Right ventricle myocardium inferior (tissue), 1 donor: ENCODE results near the gene PIF1. TPM values are rescaled to one million over a fixed set of nuclear protein-coding genes. Genes with fewer than 3 reads are reported as not detected.
"Not testable (repeated sequence)": the region's sequence is repeated elsewhere in the genome, so short reads cannot be mapped to it uniquely, and the experiment has no call there.

Experiments used
- ATAC-seq: fragments of 200-7000 bp; cut with Tn5 transposase; one replicate; pipeline ENCODE4 v1.9.1; 2020; ENCODE audit warnings: mild to moderate bottlenecking, moderate library complexity
- DNase-seq: peaks from one replicate; pipeline ENCODE4 v3.0.0; 2021; ENCODE audit errors: missing footprints
- intact Hi-C: fragments of 100-400 bp; cut with DNase I; formaldehyde crosslinking; loops from one replicate; pipeline ENCODE4 v1.11.0; 2022
- total RNA-seq: library from RNA; stranded (reverse); fragmentation: NEBNext Ultra II Directional; extraction: Animal tissue kit (Norgen Biotek cat#: 25700); gene quantifications from one replicate; pipeline ENCODE4 v1.2.1, GENCODE V29; 2021
- donor health status: DM: no; HTN: yes; CAD: no; lungs with severe emphysema.

PIF1 gene
- total RNA-seq, 1 donor from 2014 or later = 0.73 TPM

GRCh38 chr15:64824929-64825430 lies 467 bp downstream of the PIF1 start:
- DNase-seq = no peak
- ATAC-seq = no peak
- intact Hi-C loops = no loop called here

GRCh38 chr15:64816452-64816851 lies 9.0 kb downstream of the PIF1 start:
- no peak for DNase-seq
- intact Hi-C loops = no loop called here
- ATAC-seq = no peak

DNA sequence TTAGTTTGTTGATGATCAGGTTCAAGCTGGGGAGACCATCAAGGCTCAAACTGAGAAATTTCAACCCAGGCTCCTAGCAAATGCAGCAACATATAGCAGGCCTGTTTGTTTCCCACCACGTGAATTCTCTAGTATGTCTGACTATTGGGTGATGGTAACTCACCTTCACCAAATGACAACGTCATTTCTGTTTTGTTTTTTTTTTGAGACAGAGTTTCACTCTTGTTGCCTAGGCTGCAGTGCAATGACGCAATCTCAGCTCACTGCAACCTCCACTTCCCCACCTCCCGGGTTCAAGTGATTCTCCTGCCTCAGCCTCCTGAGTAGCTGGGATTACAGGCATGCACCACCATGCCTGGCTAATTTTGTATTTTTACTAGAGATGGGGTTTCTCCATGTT lies 10.5 kb downstream of the PIF1 start:
- ATAC-seq, intact Hi-C loops, DNase-seq: not testable (repeated sequence)

GRCh38 chr15:64814283-64814682 lies 11.2 kb downstream of the PIF1 start:
- DNase-seq, intact Hi-C loops, ATAC-seq: not testable (repeated sequence)

- intact Hi-C loops = no loop called here
- no peak for DNase-seq
- peak; percentile 49 for ATAC-seq
These were observed 12.4 kb downstream of the PIF1 start for GRCh38 chr15:64813075-64813474.

GRCh38 chr15:64810497-64811326 lies 14.7 kb downstream of the PIF1 start:
- DNase-seq (no peak), ATAC-seq (no peak)
- intact Hi-C loops = loop anchor here (2.0 kb wide), 3 partner anchors 70 to 124 kb away; no protein-coding TSS in a partner anchor

DNA sequence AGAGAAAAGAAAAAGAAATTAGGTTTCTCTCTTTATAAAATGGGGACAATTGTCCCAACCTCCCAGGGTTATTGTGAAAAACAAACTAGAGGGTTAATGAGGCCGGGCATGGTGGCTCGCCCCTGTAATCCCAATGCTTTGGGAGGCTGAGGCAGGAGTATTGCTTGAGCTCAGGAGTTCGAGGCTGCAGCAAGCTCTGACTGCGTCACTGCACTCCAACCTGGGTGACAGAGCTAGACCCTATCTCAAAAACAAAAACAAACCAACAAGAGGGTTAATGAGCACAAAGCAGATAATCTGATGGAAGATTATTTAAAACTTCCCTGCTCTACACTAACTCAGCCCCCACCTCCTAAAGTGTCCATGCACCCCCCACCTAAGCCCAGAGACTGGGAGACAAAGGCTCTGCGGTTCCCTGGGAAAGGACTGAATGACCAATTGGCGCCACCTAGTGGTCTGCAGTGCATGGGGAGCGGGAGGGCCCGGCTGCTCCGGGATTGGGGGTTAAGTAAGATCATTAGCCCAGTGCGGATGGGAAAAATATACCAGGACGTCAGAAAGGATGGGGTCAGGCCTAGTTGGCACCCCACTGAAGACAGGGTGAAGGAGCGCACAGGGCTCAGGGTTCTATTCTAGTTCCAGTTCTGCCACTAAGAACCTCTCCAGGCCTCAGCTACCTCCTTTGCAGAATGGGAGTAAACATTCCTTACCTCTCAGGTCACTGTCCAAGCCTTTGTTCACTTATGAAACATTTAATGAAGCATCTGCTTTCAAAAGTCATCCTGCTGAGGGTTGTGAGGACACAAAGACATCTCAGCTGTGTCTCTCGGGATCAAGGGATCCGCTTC lies 15.6 kb downstream of the PIF1 start:
- intact Hi-C loops = loop anchor here (2.0 to 5.0 kb wide), 4 partner anchors 38 to 123 kb away; no protein-coding TSS in a partner anchor
- ATAC-seq = peak; percentile 87
- DNase-seq = peak; percentile 88

DNA sequence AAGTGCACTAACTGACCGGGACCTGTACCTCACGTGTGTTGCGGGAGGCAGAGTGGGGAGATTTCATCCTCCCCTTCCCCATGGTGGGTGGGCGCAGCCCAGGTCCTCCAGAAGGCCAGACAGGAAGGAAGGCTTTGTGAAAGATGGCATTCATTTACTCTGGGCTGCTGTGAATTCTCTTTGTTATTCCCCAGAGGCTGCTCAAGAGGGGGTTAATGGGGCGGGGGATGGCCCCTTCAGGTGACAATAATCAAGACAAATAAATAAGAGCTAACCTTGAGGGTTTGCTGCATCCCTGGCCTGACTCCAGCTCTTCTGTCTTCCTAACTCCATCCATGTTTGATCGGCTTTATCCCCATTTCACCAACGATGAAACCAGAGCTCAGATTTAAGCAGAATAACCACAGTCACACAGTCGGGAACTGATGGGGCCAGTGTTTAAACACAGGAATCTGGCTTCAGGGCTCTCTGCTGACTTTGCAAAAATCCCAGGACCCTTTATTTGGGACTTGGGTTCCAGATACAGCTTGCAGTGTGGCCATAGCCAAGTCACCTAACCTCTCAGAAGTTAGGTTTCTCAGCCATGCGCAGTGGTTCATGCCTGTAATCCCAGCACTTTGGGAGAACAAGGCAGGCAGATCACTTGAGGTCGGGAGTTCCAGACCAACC lies 16.5 kb downstream of the PIF1 start:
- no peak for ATAC-seq
- no peak for DNase-seq
- intact Hi-C loops = loop anchor here (5.0 kb wide), 1 partner anchor 37 kb away; no protein-coding TSS in a partner anchor

- ATAC-seq (no peak), DNase-seq (no peak)
- intact Hi-C loops = loop anchor here (5.0 kb wide), 1 partner anchor 35 kb away; no protein-coding TSS in a partner anchor
These were observed 17.7 kb downstream of the PIF1 start for GRCh38 chr15:64807751-64808222.

- ATAC-seq = no peak
- no peak for DNase-seq
- intact Hi-C loops = loop anchor here (5.0 kb wide), 1 partner anchor 35 kb away; no protein-coding TSS in a partner anchor
These were observed 18.2 kb downstream of the PIF1 start for GRCh38 chr15:64807051-64807749.

DNA sequence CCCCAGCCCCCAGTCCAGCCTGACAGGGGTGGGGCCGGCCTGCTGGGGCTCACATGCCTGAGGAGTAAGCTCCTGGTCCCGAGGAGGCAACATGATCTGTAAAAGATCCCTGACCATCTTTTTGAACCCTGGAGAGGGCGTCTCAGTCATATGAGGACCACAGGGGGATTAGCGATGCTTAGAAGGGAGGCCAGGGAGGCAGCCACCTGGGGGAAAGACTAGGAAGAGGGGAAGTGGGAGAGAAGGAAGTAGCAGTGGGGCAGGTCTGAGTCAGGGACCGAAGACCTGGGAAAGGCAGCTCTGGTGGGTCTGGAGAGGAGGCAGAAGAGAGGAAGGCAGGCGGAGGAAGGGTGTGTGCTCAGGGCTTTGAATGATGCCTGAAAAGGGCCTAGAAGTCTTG lies 18.9 kb downstream of the PIF1 start:
- intact Hi-C loops = loop anchor here (5.0 kb wide), 1 partner anchor 34 kb away; no protein-coding TSS in a partner anchor
- ATAC-seq = no peak
- DNase-seq = no peak

GRCh38 chr15:64804619-64805018 lies 20.8 kb downstream of the PIF1 start:
- intact Hi-C loops = loop anchor here (5.0 kb wide), 1 partner anchor 32 kb away; no protein-coding TSS in a partner anchor
- ATAC-seq (no peak), DNase-seq (no peak)

- intact Hi-C loops = no loop called here
- DNase-seq (no peak), ATAC-seq (no peak)
These were observed 21.9 kb downstream of the PIF1 start for GRCh38 chr15:64803526-64803925.

GRCh38 chr15:64800476-64800875 lies 25.0 kb downstream of the PIF1 start:
- no peak for DNase-seq
- intact Hi-C loops = no loop called here
- ATAC-seq = no peak

GRCh38 chr15:64798905-64799304 lies 26.5 kb downstream of the PIF1 start:
- DNase-seq, ATAC-seq, intact Hi-C loops: not testable (repeated sequence)

- intact Hi-C loops, ATAC-seq, DNase-seq: not testable (repeated sequence)
These were observed 29.5 kb downstream of the PIF1 start for GRCh38 chr15:64795921-64796320.

GRCh38 chr15:64795299-64795698 lies 30.1 kb downstream of the PIF1 start:
- ATAC-seq, DNase-seq, intact Hi-C loops: not testable (repeated sequence)

DNA sequence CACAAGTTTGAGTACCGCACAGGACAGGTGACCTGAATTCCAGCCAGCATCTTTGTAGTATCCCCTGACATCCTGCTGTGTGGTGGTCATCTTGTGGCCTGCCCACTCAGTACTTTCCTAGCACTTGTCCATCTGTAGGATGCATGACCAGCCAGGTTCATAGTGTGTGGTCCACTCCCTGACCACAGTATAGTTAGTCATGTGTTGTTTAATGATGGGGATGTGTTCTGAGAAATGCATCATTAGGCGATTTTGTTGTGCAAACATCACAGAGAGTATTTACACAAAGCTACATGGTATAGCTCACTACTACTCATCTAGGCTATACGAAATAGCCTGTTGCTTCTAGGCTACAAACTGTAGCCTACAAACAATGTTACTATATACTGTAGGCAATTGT lies 33.2 kb downstream of the PIF1 start:
- ATAC-seq (no peak), DNase-seq (no peak)
- intact Hi-C loops = no loop called here
